Measurements from ENCODE around the gene CEBPE.

- TF ChIP-seq CTCF (IDR thresholded peaks at IDR 0.05; ENCODE audit: low read length) (no peak), EZH2 (IDR thresholded peaks at IDR 0.05; ENCODE audit: borderline replicate concordance, low read length) (no peak)
These were observed at the start of gene CEBPE for GRCh38 chr14:23118506-23119362.

Data from OCI-LY1 (cell line).